Motor neuron (in vitro differentiated cells): ENCODE measurements around the gene MCCC1. TPM values are rescaled to one million over a fixed set of nuclear protein-coding genes. Genes with fewer than 3 reads are reported as not detected.

Experiments used
- ATAC-seq, 8 experiments: fragments of 200-7000 bp; cut with Tn5 transposase; replicated peaks in 6 of 8; 2 replicates each; pipeline ENCODE4 v1.8.0; 2021; ENCODE audit warnings: mild to moderate bottlenecking in 8 of 8, moderate library complexity in 8 of 8
- H3K27ac ChIP-seq, 2 donors: fragments of 250-450 bp; sonication (Bioruptor Pico); 2 replicates each; pipeline ENCODE4 v1.9.0; 2021; ENCODE audit warnings: antibody characterized with exemption in 2 of 2, mild to moderate bottlenecking in 2 of 2, moderate library complexity in 1 of 2
- H3K4me1 ChIP-seq, 2 donors: fragments of 250-450 bp; sonication (Bioruptor Pico); replicated peaks in 1 of 2; 2 replicates each; pipeline ENCODE4 v1.6.1; 2021; ENCODE audit warnings: antibody characterized with exemption in 2 of 2, mild to moderate bottlenecking in 2 of 2, moderate library complexity in 1 of 2
- H3K4me3 ChIP-seq, 5 donors: fragments of 250-450 bp; sonication (Bioruptor Pico); 2 replicates each; pipeline ENCODE4 v1.9.0; 2021; ENCODE audit warnings: antibody characterized with exemption in 5 of 5, mild to moderate bottlenecking in 5 of 5, moderate library complexity in 4 of 5
- WGBS, 10 experiments: fragments of 450-650 bp; shearing (Covaris generic); methylation state at CpG; one replicate each; pipeline ENCODE4 v1.0.0; 2022; 5-methylcytosine and 5-hydroxymethylcytosine counted together
- in situ Hi-C, 9 experiments: fragments of 400-800 bp; cut with MboI; loops; one replicate each; pipeline ENCODE4 v1.15.0; 2021; ENCODE audit warnings: low sequenced_read_pairs in 9 of 9, low pct_unique_long_range_greater_than_20kb in 2 of 9; ENCODE audit not compliant: unreplicated experiment in 9 of 9
- total RNA-seq, 8 experiments: library from RNA; unstranded; fragments of 300-600 nt; gene quantifications; 2 replicates each; pipeline versions ENCODE4 v1.2.3 to v1.2.4, GENCODE V29; 2022

MCCC1 gene
- total RNA-seq, 8 experiments from 2014 or later = 10.6 to 39.9 (median 16.6) TPM

- Histone ChIP-seq H3K4me1 (no peaks in the 10 kb centered on the region), H3K27ac (no peak overlapping the region), H3K4me3 (no peak overlapping the region)
- in situ Hi-C loops = no loop called here
- ATAC-seq = peak in 2 of 8 experiments; percentile 72 to 90
These were observed 130.0 kb downstream of the MCCC1 start for GRCh38 chr3:182969277-182969676.

- ATAC-seq = no peak
- no peak overlapping the region for H3K4me3 ChIP-seq
- H3K27ac ChIP-seq = no peak overlapping the region
- H3K4me1 ChIP-seq = no peaks in the 10 kb centered on the region
- in situ Hi-C loops = no loop called here
- 46 to 100% (median 90%) methylated on average over 2 to 6 of the region's 6 CpGs for WGBS, 10 experiments
These were observed 131.8 kb downstream of the MCCC1 start for GRCh38 chr3:182967218-182968204.

DNA sequence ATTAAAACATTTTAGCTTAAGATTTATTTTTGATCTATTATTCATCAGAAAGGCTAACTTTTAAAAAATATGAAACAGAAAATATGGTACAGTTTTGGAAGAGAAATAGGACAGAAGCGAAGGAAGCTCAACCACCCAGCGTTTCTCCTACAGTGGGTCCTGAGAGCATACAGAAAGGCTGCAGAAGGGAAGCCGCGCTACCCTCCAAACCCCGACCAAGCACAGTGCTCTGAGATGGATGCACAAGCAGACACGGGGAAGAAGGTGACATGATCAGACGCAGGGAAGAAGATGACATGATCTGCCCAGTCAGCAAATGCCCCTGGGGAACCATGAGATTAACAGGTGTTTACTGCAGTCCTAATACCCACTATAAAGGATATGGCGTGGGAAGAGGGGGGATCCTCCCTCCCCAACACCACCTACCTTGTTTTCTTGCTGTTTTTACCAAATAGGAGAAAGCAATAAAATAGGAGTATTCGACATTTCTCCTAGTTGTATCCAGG lies 133.4 kb downstream of the MCCC1 start:
- WGBS, 10 experiments = 69 to 100% (median 97%) methylated on average over 1 to 7 of the region's 9 CpGs; no CpG with 5 or more reads in 1 of the 10 experiments
- Histone ChIP-seq H3K4me1 (no peaks in the 10 kb centered on the region), H3K4me3 (no peak overlapping the region), H3K27ac (no peak overlapping the region)
- in situ Hi-C loops = no loop called here
- ATAC-seq = no peak

Other genes starting within 250 kb of the MCCC1 start
- gene DCUN1D1, start 119.0 kb downstream of the MCCC1 start, total RNA-seq = 10 to 100 TPM; 15.2 to 29.6 (median 24.4) TPM
- 1 to 10 TPM in 3 of 8 experiments, under 1 TPM in 3, not detected in 2; 0.36 to 2.2 (median 1.2) TPM for gene LAMP3, start 63.2 kb upstream of the MCCC1 start, total RNA-seq
- gene B3GNT5, start 153.8 kb upstream of the MCCC1 start, total RNA-seq = 10 to 100 TPM in 5 of 8 experiments, 1 to 10 TPM in 2, under 1 TPM in 1; 0.42 to 24.5 (median 17.6) TPM